Hepatocyte (in vitro differentiated cells): ENCODE measurements around the gene GLT1D1. TPM values are rescaled to one million over a fixed set of nuclear protein-coding genes. Genes with fewer than 3 reads are reported as not detected.

Experiments used
- DNase-seq: peaks from one replicate; pipeline ENCODE4 v3.0.0-alpha.2; 2016; ENCODE audit warnings: low spot score
- H2AFZ ChIP-seq: fragments of 200-600 bp; sonication (generic); 2 replicates; pipeline ENCODE4 v1.6.0; 2016; ENCODE audit warnings: antibody characterized with exemption, mild to moderate bottlenecking
- H3K27ac ChIP-seq: fragments of 200-600 bp; sonication (generic); 2 replicates; pipeline ENCODE4 v1.5.1; 2016; ENCODE audit warnings: mild to moderate bottlenecking
- H3K27me3 ChIP-seq: fragments of 200-600 bp; sonication (generic); 2 replicates; pipeline ENCODE4 v1.6.1; 2016
- H3K36me3 ChIP-seq: fragments of 200-600 bp; sonication (generic); replicated peaks from 2 replicates; pipeline ENCODE4 v1.5.1; 2016; ENCODE audit warnings: low read depth; ENCODE audit not compliant: insufficient read depth
- H3K4me1 ChIP-seq: fragments of 200-600 bp; sonication (generic); 2 replicates; pipeline ENCODE4 v1.5.1; 2016; ENCODE audit warnings: mild to moderate bottlenecking, moderate library complexity; ENCODE audit not compliant: insufficient read depth
- H3K4me2 ChIP-seq: fragments of 200-600 bp; sonication (generic); 2 replicates; pipeline ENCODE4 v1.6.0; 2016
- H3K4me3 ChIP-seq: fragments of 200-600 bp; sonication (generic); 2 replicates; pipeline ENCODE4 v1.5.1; 2016; ENCODE audit warnings: mild to moderate bottlenecking
- H3K79me2 ChIP-seq: fragments of 200-600 bp; sonication (generic); 2 replicates; pipeline ENCODE4 v1.6.0; 2017; ENCODE audit warnings: mild to moderate bottlenecking
- H3K9me2 ChIP-seq: fragments of 200-600 bp; sonication (generic); replicated peaks from 2 replicates; pipeline ENCODE4 v1.6.0; 2017; ENCODE audit warnings: mild to moderate bottlenecking; ENCODE audit not compliant: insufficient read depth
- H3K9me3 ChIP-seq: fragments of 200-600 bp; sonication (generic); 2 replicates; pipeline ENCODE4 v1.5.1; 2016; ENCODE audit warnings: low read depth, mild to moderate bottlenecking
- H4K20me1 ChIP-seq: fragments of 200-600 bp; sonication (generic); 2 replicates; pipeline ENCODE4 v1.6.0; 2016; ENCODE audit warnings: mild to moderate bottlenecking; ENCODE audit not compliant: insufficient read depth, poor library complexity, severe bottlenecking
- CTCF ChIP-seq: fragments of 200-600 bp; sonication (generic); IDR thresholded peaks from 2 replicates; pipeline ENCODE4 v1.5.1; 2016; ENCODE audit warnings: antibody characterized with exemption, mild to moderate bottlenecking; ENCODE audit not compliant: poor library complexity
- EZH2 ChIP-seq: fragments of 200-600 bp; sonication (generic); IDR thresholded peaks from 2 replicates; pipeline ENCODE4 v1.6.1; 2016; ENCODE audit warnings: antibody characterized with exemption, mild to moderate bottlenecking, borderline replicate concordance
- EZH2phosphoT487 ChIP-seq: fragments of 200-600 bp; sonication (generic); IDR thresholded peaks from one replicate; pipeline ENCODE4 v1.6.1; 2018; ENCODE audit warnings: antibody characterized with exemption, mild to moderate bottlenecking, low read depth, moderate library complexity; ENCODE audit not compliant: unreplicated experiment, severe bottlenecking
- WGBS: methylation state at CpG from one replicate; pipeline ENCODE4 v1.1.6; 2016; ENCODE audit warnings: low lambda C conversion rate; ENCODE audit errors: missing lambda C conversion rate; 5-methylcytosine and 5-hydroxymethylcytosine counted together
- polyA plus RNA-seq: library from polyadenylated mRNA; unstranded; fragments of >200 nt; fragmentation: Nextera tagmentation; extraction: Ambion mirVana; gene quantifications from 2 replicates; pipeline ENCODE4 v1.2.1, GENCODE V29; 2016
- total RNA-seq: library from RNA; depleted of rRNA; stranded (reverse); fragments of >200 nt; gene quantifications from 2 replicates; pipeline ENCODE4 v1.2.3, GENCODE V29; 2014

GLT1D1 gene
- total and polyA plus RNA-seq, 2 experiments from 2014 or later = 1.8 to 1.9 TPM

DNA sequence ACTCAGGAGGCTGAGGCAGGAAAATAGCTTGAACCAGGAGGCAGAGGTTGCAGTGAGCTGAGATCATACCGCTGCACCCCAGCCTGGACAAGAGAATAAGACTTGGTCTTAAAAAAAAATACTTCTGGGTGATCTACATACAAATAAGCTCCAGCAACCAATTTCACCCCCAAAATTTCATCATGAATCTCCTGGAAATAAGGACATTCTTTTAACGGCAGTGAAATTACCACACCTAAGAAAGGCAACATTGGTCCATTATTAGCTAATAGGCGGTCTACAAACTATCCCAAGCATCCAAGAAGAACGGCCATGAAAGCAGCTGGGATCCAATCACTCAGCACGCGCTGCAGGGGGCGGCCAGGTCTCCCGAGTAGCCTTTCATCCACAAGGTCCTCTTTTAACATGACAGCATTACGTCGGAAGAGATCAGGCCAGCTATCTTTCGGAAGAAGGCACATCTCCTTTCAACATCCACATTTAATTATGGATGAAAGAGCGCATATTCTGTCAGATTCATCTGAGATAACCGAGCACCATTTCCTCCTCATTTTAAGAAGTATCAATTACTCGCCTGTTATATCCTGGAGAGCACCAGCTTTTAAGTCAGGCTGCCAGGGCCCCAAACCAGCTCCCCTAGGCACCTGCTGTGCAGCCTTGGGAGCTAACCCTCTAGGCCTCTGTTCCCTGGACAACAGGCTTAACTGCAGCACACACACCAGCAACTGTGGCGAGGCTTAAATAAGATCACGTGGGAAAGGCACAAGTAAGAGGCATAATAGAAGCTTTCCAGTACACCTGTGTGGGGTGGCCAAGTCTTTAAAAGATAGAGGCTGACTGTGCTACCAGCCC lies 33.8 kb upstream of the GLT1D1 start:
- Histone ChIP-seq H3K4me2 (no peak overlapping the region), H3K27ac (peak overlapping the region; percentile 80)

DNA sequence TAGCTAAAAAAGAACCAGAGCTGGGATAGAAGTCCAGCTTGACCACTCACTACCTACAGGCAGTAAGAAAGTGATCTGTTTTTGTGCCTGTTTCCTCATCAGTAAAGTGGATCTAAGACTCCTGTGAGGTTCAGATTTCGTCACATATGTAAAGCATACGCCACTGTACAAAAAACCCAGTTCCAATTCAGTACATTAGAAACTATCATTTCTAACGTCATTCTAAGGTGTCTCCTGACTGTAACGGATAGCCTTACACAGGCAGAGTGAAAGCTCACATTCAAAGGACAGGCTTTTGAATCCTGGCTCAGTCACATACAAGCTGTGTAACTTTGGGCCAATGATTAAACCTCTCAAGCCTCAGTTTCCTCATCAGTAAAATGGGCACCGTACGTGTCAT lies 33.0 kb upstream of the GLT1D1 start:
- Histone ChIP-seq H3K36me3 (no peaks in the 10 kb centered on the region), H3K4me3 (no peak overlapping the region), H3K27me3 (no peaks in the 10 kb centered on the region), H2AFZ (no peak overlapping the region), H3K4me1 (peaks cover 33% of the 10 kb centered on the region), H3K27ac (peak overlapping the region; percentile 20), H4K20me1 (peaks cover 67% of the 10 kb centered on the region), H3K9me3 (no peaks in the 10 kb centered on the region), H3K79me2 (peaks cover 81% of the 10 kb centered on the region), H3K4me2 (no peak overlapping the region), H3K9me2 (no peaks in the 10 kb centered on the region)
- DNase-seq = no peak
- WGBS = 95% methylated on average over 6 of the region's 6 CpGs
- no peak for TF ChIP-seq EZH2
- no peak for TF ChIP-seq EZH2phosphoT487
- TF ChIP-seq CTCF = no peak

More for the DNA sequence above, 33.8 kb upstream of the GLT1D1 start:
- no peak for TF ChIP-seq EZH2phosphoT487
- no peak for TF ChIP-seq CTCF
- no peak for TF ChIP-seq EZH2
- H4K20me1 ChIP-seq = peaks cover 67% of the 10 kb centered on the region
- H3K4me3 ChIP-seq = no peak overlapping the region
- no peak for DNase-seq
- WGBS = 86% methylated on average over 16 of the region's 16 CpGs
- H3K79me2 ChIP-seq = peaks cover 88% of the 10 kb centered on the region
- H3K27me3 ChIP-seq = no peaks in the 10 kb centered on the region
- H3K9me2 ChIP-seq = no peaks in the 10 kb centered on the region
- H3K9me3 ChIP-seq = no peaks in the 10 kb centered on the region
- H3K36me3 ChIP-seq = no peaks in the 10 kb centered on the region
- H2AFZ ChIP-seq = no peak overlapping the region
- peaks cover 29% of the 10 kb centered on the region for H3K4me1 ChIP-seq

DNA sequence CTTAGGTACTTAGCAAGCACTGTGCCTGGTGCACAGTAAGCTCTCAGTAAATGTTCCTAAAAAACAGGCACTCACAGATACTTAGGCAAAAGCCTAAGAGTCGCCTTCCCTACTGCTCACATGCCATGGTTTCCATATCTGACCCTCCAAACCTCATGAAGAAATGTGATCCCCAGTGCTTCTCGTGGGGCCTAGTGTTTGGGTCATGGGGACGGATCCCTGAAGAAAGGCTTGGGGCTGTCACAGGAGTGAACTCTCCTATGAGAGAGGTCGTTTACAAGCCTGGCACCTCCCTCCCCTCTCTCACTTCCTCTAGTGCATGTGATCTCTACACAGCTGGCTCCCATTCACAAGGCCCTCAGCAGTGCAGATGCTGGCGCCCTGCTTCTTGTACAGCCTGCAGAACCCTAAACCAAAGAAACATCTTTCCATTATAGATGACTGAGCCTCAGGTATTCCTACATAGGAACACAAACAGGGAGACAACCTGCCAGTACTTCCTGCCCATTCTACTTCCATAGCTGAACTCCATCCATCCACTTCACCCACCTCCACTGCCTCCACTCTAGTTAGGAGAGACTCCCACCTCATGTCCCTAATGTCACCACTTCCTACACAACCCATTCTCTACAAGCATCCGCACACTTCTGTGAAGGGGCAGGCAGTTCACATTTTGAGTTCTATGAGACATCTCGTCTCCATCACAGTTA lies 32.4 kb upstream of the GLT1D1 start:
- TF ChIP-seq CTCF = no peak
- TF ChIP-seq EZH2 = no peak
- no peak for TF ChIP-seq EZH2phosphoT487
- H3K36me3 ChIP-seq = no peaks in the 10 kb centered on the region
- no peak overlapping the region for H3K27ac ChIP-seq
- H4K20me1 ChIP-seq = peaks cover 63% of the 10 kb centered on the region
- H3K4me3 ChIP-seq = no peak overlapping the region
- peaks cover 33% of the 10 kb centered on the region for H3K4me1 ChIP-seq
- H3K9me2 ChIP-seq = no peaks in the 10 kb centered on the region
- no peak for DNase-seq
- H3K27me3 ChIP-seq = no peaks in the 10 kb centered on the region
- peaks cover 75% of the 10 kb centered on the region for H3K79me2 ChIP-seq
- no peaks in the 10 kb centered on the region for H3K9me3 ChIP-seq
- no peak overlapping the region for H3K4me2 ChIP-seq
- 81% methylated on average over 7 of the region's 7 CpGs for WGBS
- H2AFZ ChIP-seq = no peak overlapping the region
